ENCODE results near the gene DGCR2. TPM values are rescaled to one million over a fixed set of nuclear protein-coding genes. Genes with fewer than 3 reads are reported as not detected.

The DGCR2 gene
- polyA plus RNA-seq, 1 donor (not counting 4 experiments of a cell fraction or from before 2014, with no cell fraction given), result 23.2 TPM

- dilution Hi-C loops (cut with MboI; ENCODE audit: extremely low pct_ligation_motif_present, low sequenced_read_pairs), result no loop called here
- no peak for TF ChIP-seq EZH2 (IDR thresholded peaks at IDR 0.05; ENCODE audit: low read length)
- no peak for TF ChIP-seq CTCF (optimal IDR thresholded peaks at IDR 0.05 in 1 of 3, IDR thresholded peaks at IDR 0.05 in 1 of 3, conservative IDR thresholded peaks at IDR 0.05 in 1 of 3; ENCODE audit: extremely low read depth in 1 of 3, insufficient read depth in 2 of 3, low read length in 3 of 3)
- DNase-seq (ENCODE audit: low read depth, low spot score), result no peak
These were observed 45.1 kb upstream of the DGCR2 start for GRCh38 chr22:19167106-19167869.

GRCh38 chr22:19166421-19166820 is 44.2 kb upstream of the DGCR2 start:
- H3K27ac ChIP-seq (ENCODE audit: control insufficient read depth, insufficient read depth, low read length), result no peak overlapping the region
- no peaks in the 10 kb centered on the region for H3K9me3 ChIP-seq (ENCODE audit: control insufficient read depth, low read depth, low read length)
- peaks cover 8% of the 10 kb centered on the region for H3K4me1 ChIP-seq (ENCODE audit: control insufficient read depth, extremely low read depth, insufficient read depth, low read length)
- dilution Hi-C loops (cut with MboI; ENCODE audit: extremely low pct_ligation_motif_present, low sequenced_read_pairs), result no loop called here
- H3K27me3 ChIP-seq (ENCODE audit: control insufficient read depth, extremely low read depth, insufficient read depth, low read length), result peaks cover 39% of the 10 kb centered on the region
- no peaks in the 10 kb centered on the region for H3K36me3 ChIP-seq (ENCODE audit: control insufficient read depth in 2 of 2, extremely low read depth in 1 of 2, insufficient read depth in 2 of 2, low read length in 2 of 2)
- H3K79me2 ChIP-seq (ENCODE audit: control insufficient read depth, insufficient read depth, low read length), result no peaks in the 10 kb centered on the region
- H3K9ac ChIP-seq (ENCODE audit: control insufficient read depth, extremely low read depth, insufficient read depth, low read length), result no peak overlapping the region
- no peak for DNase-seq (ENCODE audit: low read depth, low spot score)
- FAIRE-seq, result no peak
- H3K9me1 ChIP-seq (ENCODE audit: control insufficient read depth, extremely low read depth, insufficient read depth, low read length), result no peaks in the 10 kb centered on the region
- no peak overlapping the region for H3K4me2 ChIP-seq (ENCODE audit: control insufficient read depth, extremely low read depth, insufficient read depth, low read depth, low read length)
- H2AFZ ChIP-seq (ENCODE audit: control insufficient read depth, low read length), result no peak overlapping the region
- TF ChIP-seq EZH2 (IDR thresholded peaks at IDR 0.05; ENCODE audit: low read length) (no peak), CTCF (optimal IDR thresholded peaks at IDR 0.05 in 1 of 3, IDR thresholded peaks at IDR 0.05 in 1 of 3, conservative IDR thresholded peaks at IDR 0.05 in 1 of 3; ENCODE audit: extremely low read depth in 1 of 3, insufficient read depth in 2 of 3, low read length in 3 of 3) (no peak)
- H4K20me1 ChIP-seq (ENCODE audit: control insufficient read depth, extremely low read depth, insufficient read depth, low read length), result no peaks in the 10 kb centered on the region
- H3K4me3 ChIP-seq (ENCODE audit: control insufficient read depth in 2 of 3, extremely low read depth in 1 of 3, insufficient read depth in 2 of 3, low read depth in 1 of 3, low read length in 3 of 3), result no peak overlapping the region

More at GRCh38 chr22:19167106-19167869, 45.1 kb upstream of the DGCR2 start:
- H3K9ac ChIP-seq (ENCODE audit: control insufficient read depth, extremely low read depth, insufficient read depth, low read length), result no peak overlapping the region
- peaks cover 39% of the 10 kb centered on the region for H3K27me3 ChIP-seq (ENCODE audit: control insufficient read depth, extremely low read depth, insufficient read depth, low read length)
- no peaks in the 10 kb centered on the region for H4K20me1 ChIP-seq (ENCODE audit: control insufficient read depth, extremely low read depth, insufficient read depth, low read length)
- H3K79me2 ChIP-seq (ENCODE audit: control insufficient read depth, insufficient read depth, low read length), result peaks cover 8% of the 10 kb centered on the region
- no peak overlapping the region for H3K27ac ChIP-seq (ENCODE audit: control insufficient read depth, insufficient read depth, low read length)
- H2AFZ ChIP-seq (ENCODE audit: control insufficient read depth, low read length), result no peak overlapping the region
- H3K36me3 ChIP-seq (ENCODE audit: control insufficient read depth in 2 of 2, extremely low read depth in 1 of 2, insufficient read depth in 2 of 2, low read length in 2 of 2), result no peaks in the 10 kb centered on the region
- FAIRE-seq, result no peak
- H3K4me3 ChIP-seq (ENCODE audit: control insufficient read depth in 2 of 3, extremely low read depth in 1 of 3, insufficient read depth in 2 of 3, low read depth in 1 of 3, low read length in 3 of 3), result no peak overlapping the region
- peaks cover 9% of the 10 kb centered on the region for H3K4me1 ChIP-seq (ENCODE audit: control insufficient read depth, extremely low read depth, insufficient read depth, low read length)
- H3K9me3 ChIP-seq (ENCODE audit: control insufficient read depth, low read depth, low read length), result no peaks in the 10 kb centered on the region
- no peaks in the 10 kb centered on the region for H3K9me1 ChIP-seq (ENCODE audit: control insufficient read depth, extremely low read depth, insufficient read depth, low read length)
- no peak overlapping the region for H3K4me2 ChIP-seq (ENCODE audit: control insufficient read depth, extremely low read depth, insufficient read depth, low read depth, low read length)
